GM12892 (cell line): ENCODE results near the gene ESRRG.

ENCODE experiments used
- DNase-seq: peaks from one replicate; pipeline ENCODE4 v3.0.0; 2011; ENCODE audit not compliant: insufficient read length
- FAIRE-seq: peaks from 2 replicates; lab custom pipeline; 2011; peaks lifted over from hg19 to GRCh38; lab: Jason Lieb, UNC
- POLR2A ChIP-seq: IDR thresholded peaks from 2 replicates; pipeline ENCODE4 v1.6.1; 2011; ENCODE audit warnings: low read depth, low read length, control low read depth
- POLR2AphosphoS5 ChIP-seq: IDR thresholded peaks from 2 replicates; pipeline ENCODE4 v1.6.1; 2011; ENCODE audit warnings: low read depth, low read length, control low read depth
- TAF1 ChIP-seq: IDR thresholded peaks from 2 replicates; pipeline ENCODE4 v1.6.1; 2011; ENCODE audit warnings: low read depth, mild to moderate bottlenecking, control low read depth, low read length, borderline replicate concordance

The ESRRG gene

DNA sequence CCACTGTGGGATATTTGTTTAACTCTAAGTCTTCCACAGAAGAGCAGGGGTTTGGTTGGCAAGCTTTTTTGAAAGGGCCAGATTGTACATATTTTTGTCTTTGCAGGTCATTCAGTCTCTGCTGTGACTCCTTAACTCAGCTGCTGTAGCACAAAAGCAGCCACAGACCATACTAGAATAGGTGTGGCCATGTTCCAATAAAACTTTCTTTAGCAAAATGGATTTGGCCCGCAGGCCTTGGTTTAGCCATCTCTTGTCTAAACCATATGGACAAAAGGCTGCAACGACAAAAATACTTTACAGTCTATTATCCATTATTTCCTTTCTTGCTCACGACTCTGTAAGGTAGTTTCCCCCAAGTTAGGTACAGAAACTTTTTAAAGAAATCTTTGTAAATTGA lies 60.5 kb downstream of the ESRRG start:
- DNase-seq (no peak), FAIRE-seq (no peak)
- TF ChIP-seq POLR2AphosphoS5 = no peak
- TF ChIP-seq POLR2A = no peak
- no peak for TF ChIP-seq TAF1

DNA sequence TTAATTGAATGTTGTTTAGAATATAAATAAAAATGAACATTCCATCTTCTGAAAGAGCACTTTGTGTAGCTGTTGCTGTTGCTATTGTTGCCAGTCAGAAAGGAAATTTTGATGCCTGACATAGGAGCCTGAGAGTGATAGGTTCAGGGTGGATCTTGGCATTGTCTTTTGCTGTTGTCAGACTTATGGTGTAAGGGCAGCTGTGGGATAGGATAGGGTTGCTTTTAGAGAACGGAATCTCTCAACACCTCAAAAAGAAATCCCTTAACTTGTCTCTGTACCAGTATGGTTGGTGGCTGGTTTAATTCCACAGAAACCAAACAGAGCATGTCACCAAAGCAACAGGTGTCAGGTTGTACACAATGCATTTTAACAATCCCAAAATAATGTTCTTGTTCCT lies 62.7 kb downstream of the ESRRG start:
- DNase-seq = no peak
- FAIRE-seq = no peak
- TF ChIP-seq POLR2A = no peak
- no peak for TF ChIP-seq POLR2AphosphoS5
- TF ChIP-seq TAF1 = no peak

DNA sequence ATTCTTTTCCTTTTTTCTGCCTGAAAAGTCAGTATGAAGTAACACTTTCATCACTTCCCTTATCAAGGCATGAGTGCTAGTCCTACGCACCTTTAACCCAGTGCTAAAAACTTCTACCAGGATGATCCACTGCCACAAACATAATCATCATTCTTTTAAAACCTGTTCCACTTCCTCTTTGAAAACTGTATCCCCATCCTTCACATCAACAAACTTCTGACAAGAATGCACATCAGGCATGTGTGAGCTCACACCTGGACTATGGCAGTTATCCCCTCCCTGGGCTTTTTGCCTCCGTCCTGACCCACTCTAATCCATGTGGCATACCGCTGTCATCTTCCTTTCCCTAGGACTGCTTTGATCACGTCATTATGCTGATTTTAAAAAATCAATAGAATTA lies 70.2 kb downstream of the ESRRG start:
- DNase-seq = no peak
- no peak for TF ChIP-seq POLR2A
- no peak for TF ChIP-seq POLR2AphosphoS5
- TF ChIP-seq TAF1 = no peak
- no peak for FAIRE-seq

DNA sequence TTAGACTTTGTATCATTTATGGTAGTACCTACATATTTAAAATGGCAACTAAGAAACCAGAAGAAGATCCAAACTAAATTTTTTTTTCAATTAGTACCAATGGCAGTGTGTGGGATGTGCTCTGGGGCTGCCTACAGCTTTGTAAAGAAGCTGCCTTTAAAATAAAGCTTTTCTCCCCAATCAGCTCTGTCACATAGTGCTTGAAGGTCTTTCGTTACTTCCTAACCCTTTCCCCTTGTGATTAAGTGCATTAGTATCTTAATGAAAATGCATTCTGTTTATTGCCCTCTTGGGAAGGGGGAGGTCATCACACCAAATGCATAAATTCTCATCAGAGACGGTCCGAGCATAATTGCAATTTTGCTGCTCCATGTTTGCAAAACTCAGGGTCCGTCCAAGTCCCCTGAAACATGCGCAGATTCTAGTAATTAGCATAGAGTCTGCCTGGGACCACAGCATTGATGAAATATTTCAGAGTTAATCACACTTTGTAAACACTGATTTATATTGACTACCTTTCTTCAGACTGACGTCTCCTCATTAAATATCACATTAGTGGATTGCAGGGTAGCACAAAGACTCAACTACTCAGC lies 71.3 kb downstream of the ESRRG start:
- FAIRE-seq (no peak), DNase-seq (no peak)
- TF ChIP-seq POLR2AphosphoS5 = no peak
- TF ChIP-seq POLR2A = no peak
- no peak for TF ChIP-seq TAF1

DNA sequence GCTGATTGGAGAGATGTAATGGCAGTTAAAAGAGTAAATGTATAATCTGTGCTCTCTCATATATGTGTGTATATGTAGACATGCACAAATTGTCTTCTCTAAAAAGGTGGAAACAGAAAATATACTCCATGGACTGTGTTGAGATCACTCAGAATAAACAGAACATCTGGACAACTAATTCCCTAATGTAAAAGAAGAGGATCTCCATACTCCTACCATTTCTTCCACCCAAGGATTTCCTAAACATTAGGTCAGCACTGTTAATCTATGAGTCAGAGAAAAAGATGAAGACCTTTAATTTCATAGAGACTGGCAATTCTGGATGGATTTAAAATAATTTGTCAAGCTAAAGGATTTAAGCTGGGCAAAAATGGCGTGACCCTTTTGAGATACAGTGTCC lies 80.1 kb downstream of the ESRRG start:
- no peak for FAIRE-seq
- TF ChIP-seq POLR2A = no peak
- no peak for TF ChIP-seq POLR2AphosphoS5
- TF ChIP-seq TAF1 = no peak
- no peak for DNase-seq

DNA sequence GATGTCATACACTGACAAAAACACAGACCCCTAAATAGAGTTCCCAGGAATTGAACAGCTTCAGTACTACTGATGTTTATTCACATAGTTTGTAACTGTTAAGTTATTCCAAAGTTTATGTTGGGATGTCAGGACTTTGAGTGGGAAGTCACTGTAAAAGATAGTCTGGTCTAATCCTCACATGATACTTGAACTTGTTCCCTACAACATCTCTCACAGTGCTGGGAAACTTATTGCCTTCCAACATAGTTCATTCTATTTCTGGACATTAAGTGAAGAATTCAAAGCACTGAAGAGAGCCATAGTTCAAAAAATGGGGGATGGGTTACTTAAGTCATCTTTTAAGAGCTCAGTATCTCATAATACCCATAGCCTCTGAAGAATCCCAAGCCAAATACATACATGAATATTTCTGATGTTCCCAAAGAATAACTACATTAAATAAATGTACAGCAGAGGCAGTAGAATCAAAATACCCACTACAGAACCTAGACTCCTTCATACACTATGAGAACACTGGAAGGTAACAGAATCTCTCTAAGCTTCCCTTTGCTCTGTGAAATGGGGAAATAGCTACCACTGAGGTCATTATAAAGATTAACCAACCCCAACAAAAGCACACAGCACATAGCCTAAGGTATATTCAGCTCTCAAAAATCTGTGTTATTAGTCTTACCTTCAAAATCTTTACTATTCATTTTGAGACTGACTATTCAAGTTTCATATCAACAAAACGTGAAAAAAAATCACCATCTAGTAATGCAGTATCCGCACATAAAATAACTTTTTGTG lies 81.4 kb downstream of the ESRRG start:
- DNase-seq = no peak
- TF ChIP-seq TAF1 = no peak
- no peak for TF ChIP-seq POLR2A
- TF ChIP-seq POLR2AphosphoS5 = no peak
- no peak for FAIRE-seq

DNA sequence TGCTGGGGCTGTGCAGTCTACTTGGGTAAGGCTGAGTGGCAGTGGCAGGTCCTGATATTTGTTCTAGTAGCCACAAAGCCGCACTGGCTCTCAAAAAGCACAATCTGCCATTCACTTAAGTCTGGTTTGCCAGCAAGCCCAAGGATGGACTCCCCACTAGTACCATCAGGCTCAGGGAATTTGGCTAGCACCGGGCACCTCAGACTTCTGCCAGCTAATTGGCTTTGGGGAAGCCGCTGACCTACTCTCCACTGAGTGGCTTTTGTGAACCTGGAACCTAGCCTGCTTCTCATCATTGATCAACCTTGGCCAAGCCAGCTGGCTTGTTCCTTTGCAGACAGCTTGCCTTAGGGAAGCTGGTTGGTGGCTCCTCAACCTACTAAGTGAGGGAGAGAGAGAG lies 83.1 kb downstream of the ESRRG start:
- TF ChIP-seq POLR2A = no peak
- no peak for TF ChIP-seq TAF1
- no peak for FAIRE-seq
- no peak for DNase-seq

DNA sequence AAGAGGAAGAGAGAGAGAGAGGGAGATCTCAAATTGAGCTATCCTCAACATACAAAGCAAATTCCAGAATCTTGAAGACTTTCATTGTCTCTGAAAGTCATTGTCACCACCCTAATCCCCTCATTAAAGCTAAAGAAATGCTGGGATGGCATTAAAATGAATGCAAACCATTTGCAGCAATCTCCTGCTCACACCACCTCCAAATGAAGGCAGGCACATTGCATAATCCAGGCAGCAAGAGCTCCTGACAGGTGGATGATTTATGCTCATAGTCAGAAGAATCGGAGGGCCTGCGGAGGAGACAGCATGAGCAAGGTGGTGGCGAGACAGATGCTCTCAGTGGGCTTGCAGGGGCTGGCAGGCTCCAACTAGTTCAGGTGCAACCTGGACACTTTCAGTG lies 90.2 kb downstream of the ESRRG start:
- TF ChIP-seq POLR2A = no peak
- TF ChIP-seq TAF1 = no peak
- FAIRE-seq = no peak
- DNase-seq = no peak

DNA sequence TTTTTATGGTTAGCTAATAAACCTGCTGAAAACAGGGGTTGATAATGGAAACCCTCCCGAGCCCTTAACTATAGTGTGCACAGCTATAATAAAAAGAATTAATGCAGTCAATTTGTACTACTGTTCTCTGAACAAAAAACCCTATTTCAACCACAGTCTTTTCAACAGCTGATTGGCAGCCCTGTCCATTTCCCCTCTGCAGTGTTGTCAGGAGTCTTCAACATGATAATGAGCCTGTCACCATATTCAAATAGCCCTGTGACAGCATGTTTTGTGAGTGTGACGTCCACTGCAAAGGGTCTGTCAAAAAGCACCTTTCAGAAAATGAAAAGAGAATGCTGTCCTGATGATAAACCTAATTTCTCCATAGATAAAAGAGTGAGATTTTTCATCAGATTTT lies 92.7 kb downstream of the ESRRG start:
- TF ChIP-seq POLR2AphosphoS5 (no peak), POLR2A (no peak), TAF1 (no peak)
- no peak for FAIRE-seq
- DNase-seq = no peak

DNA sequence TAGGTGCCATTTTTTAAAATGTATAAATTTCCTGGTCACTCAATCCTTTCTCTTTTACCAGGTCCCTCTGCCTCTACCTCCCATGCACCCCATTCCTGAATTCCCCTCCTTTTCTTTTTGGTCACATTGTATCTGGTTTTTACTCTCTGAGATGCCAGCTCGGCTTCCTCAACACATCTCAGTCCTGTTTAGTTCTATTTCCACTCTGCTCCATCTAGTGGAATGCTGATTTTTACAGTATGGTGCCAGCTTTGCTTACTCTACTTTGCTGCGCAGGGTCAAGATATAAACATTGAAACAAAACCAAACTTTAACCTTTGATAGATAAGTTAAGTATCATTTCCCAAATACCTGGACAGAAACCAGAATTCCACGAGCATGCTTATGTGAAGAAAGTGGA lies 96.0 kb downstream of the ESRRG start:
- no peak for DNase-seq
- no peak for FAIRE-seq
- TF ChIP-seq POLR2AphosphoS5 = no peak
- TF ChIP-seq POLR2A = no peak
- TF ChIP-seq TAF1 = no peak

DNA sequence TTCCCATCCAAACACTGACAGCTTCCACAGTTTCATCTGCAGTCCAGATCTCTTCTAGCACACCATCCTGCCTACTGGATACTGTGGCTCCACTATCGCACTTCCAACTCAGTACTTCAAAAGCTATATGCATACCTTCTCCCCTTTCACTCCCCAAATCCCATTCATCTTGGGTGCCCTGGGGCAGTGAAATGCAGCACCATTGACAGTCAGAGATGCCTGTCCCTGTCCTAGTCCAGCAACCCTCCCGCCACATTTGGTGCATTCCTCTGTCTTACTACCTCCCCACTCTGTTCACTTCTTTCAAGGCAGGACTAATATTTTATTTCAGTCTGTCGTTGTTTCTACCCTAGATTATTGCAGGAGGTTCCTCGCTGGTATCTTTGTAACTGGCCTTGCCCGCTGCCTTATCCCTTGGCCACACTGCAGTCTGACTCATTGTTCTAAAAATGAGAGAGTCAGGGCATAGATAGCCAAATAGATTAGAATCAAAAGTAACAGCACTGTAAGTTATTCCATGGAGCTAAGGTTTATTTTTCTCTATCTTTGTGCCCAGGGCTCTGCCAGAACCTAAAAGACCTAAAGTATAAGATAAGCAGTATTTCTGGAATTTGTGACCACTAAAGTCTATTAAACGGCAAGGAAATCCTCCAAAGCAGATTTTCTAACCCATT lies 96.7 kb downstream of the ESRRG start:
- DNase-seq = no peak
- TF ChIP-seq TAF1 (no peak), POLR2A (no peak), POLR2AphosphoS5 (no peak)
- FAIRE-seq = no peak
